GM23338 (cell line): Measurements from ENCODE around the gene DDIAS. TPM values are rescaled to one million over a fixed set of nuclear protein-coding genes. Genes with fewer than 3 reads are reported as not detected.

Experiments used
- ATAC-seq: fragments of 200-7000 bp; cut with Tn5 transposase; 3 replicates; pipeline ENCODE4 v1.9.1; 2020
- DNase-seq: peaks from one replicate; pipeline ENCODE4 v3.0.0-alpha.2; 2015; ENCODE audit warnings: low spot score
- H2AFZ ChIP-seq: fragments of 200-600 bp; sonication (generic); 2 replicates; pipeline ENCODE4 v1.8.0; 2016; ENCODE audit warnings: antibody characterized with exemption, mild to moderate bottlenecking, moderate library complexity
- H3F3A ChIP-seq: fragments of 200-600 bp; sonication (generic); replicated peaks from 2 replicates; pipeline ENCODE4 v1.8.0; 2017; ENCODE audit warnings: antibody characterized with exemption, mixed run types, low read depth
- H3K27ac ChIP-seq: fragments of 200-600 bp; sonication (generic); 2 replicates; pipeline ENCODE4 v1.6.1; 2016; ENCODE audit warnings: low read depth
- H3K27me3 ChIP-seq: fragments of 200-600 bp; sonication (generic); 2 replicates; pipeline ENCODE4 v1.8.0; 2016; ENCODE audit warnings: mild to moderate bottlenecking, mixed run types, moderate library complexity; ENCODE audit not compliant: insufficient read depth
- H3K36me3 ChIP-seq: fragments of 200-600 bp; sonication (generic); 2 replicates; pipeline ENCODE4 v1.8.0; 2016; ENCODE audit warnings: mild to moderate bottlenecking; ENCODE audit not compliant: insufficient read depth
- H3K4me1 ChIP-seq: fragments of 200-600 bp; sonication (generic); 2 replicates; pipeline ENCODE4 v1.8.0; 2016; ENCODE audit warnings: mild to moderate bottlenecking, moderate library complexity; ENCODE audit not compliant: insufficient read depth
- H3K4me2 ChIP-seq: fragments of 200-600 bp; sonication (generic); 2 replicates; pipeline ENCODE4 v1.7.1; 2017; ENCODE audit warnings: mixed run types
- H3K4me3 ChIP-seq: fragments of 200-600 bp; sonication (generic); 2 replicates; pipeline ENCODE4 v1.6.1; 2016; ENCODE audit warnings: mixed run types
- H3K79me2 ChIP-seq: fragments of 200-600 bp; sonication (generic); replicated peaks from 2 replicates; pipeline ENCODE4 v1.8.0; 2017; ENCODE audit warnings: mild to moderate bottlenecking; ENCODE audit not compliant: insufficient read depth
- H3K9me2 ChIP-seq: fragments of 200-600 bp; sonication (generic); 2 replicates; pipeline ENCODE4 v1.8.0; 2017; ENCODE audit not compliant: insufficient read depth
- H4K20me1 ChIP-seq: fragments of 200-600 bp; sonication (generic); replicated peaks from 2 replicates; pipeline ENCODE4 v1.8.0; 2017; ENCODE audit warnings: mild to moderate bottlenecking; ENCODE audit not compliant: insufficient read depth
- H3K27ac Mint-ChIP-seq: 2 replicates; pipeline ENCODE4 v1.8.0; 2020; ENCODE audit warnings: inconsistent platforms, mild to moderate bottlenecking, moderate library complexity, mixed read lengths
- H3K27me3 Mint-ChIP-seq: 3 replicates; pipeline ENCODE4 v1.8.0; 2022; ENCODE audit warnings: low read depth, mild to moderate bottlenecking, moderate library complexity, mixed read lengths, inconsistent platforms; ENCODE audit not compliant: insufficient read depth, poor library complexity
- H3K36me3 Mint-ChIP-seq: 3 replicates; pipeline ENCODE4 v1.8.0; 2021; ENCODE audit warnings: low read depth, mild to moderate bottlenecking, inconsistent platforms, moderate library complexity, mixed read lengths
- H3K4me1 Mint-ChIP-seq: 3 replicates; pipeline ENCODE4 v1.8.0; 2020; ENCODE audit warnings: mild to moderate bottlenecking, inconsistent platforms, mixed read lengths
- H3K4me3 Mint-ChIP-seq: 3 replicates; pipeline ENCODE4 v1.8.0; 2021; ENCODE audit warnings: moderate library complexity, mild to moderate bottlenecking, inconsistent platforms, mixed read lengths
- H3K9me3 Mint-ChIP-seq: 3 replicates; pipeline ENCODE4 v1.8.0; 2020; ENCODE audit warnings: moderate library complexity, mild to moderate bottlenecking, inconsistent platforms, mixed read lengths
- CREB1 ChIP-seq: fragments of 250-450 bp; sonication (Bioruptor Pico); IDR thresholded peaks from 2 replicates; pipeline ENCODE4 v1.5.0; 2020; ENCODE audit warnings: low read depth, mild to moderate bottlenecking, moderate library complexity
- EZH2 ChIP-seq: fragments of 200-600 bp; sonication (generic); IDR thresholded peaks from one replicate; pipeline ENCODE4 v1.8.0; 2017; ENCODE audit warnings: antibody characterized with exemption, mild to moderate bottlenecking, low read depth; ENCODE audit not compliant: unreplicated experiment
- EZH2phosphoT487 ChIP-seq: fragments of 200-600 bp; sonication (generic); IDR thresholded peaks from one replicate; pipeline ENCODE4 v1.8.1; 2018; ENCODE audit warnings: antibody characterized with exemption; ENCODE audit not compliant: unreplicated experiment
- JUNB ChIP-seq: IDR thresholded peaks from one replicate; pipeline ENCODE4 v1.6.1; 2016; ENCODE audit warnings: antibody characterized with exemption; ENCODE audit not compliant: unreplicated experiment
- NANOG ChIP-seq: IDR thresholded peaks from 2 replicates; pipeline ENCODE4 v1.6.1; 2016; ENCODE audit warnings: antibody characterized with exemption, borderline replicate concordance
- POLR2AphosphoS5 ChIP-seq: IDR thresholded peaks from 2 replicates; pipeline ENCODE4 v1.6.1; 2016; ENCODE audit warnings: antibody characterized with exemption, low read depth
- STAT1 ChIP-seq: IDR thresholded peaks from one replicate; pipeline ENCODE4 v1.6.1; 2016; ENCODE audit warnings: antibody characterized with exemption; ENCODE audit not compliant: unreplicated experiment
- ZNF114 ChIP-seq: fragments of 250-450 bp; sonication (Bioruptor Pico); IDR thresholded peaks from 2 replicates; pipeline ENCODE4 v1.5.0; 2020; ENCODE audit warnings: mild to moderate bottlenecking, moderate library complexity
- ZNF331 ChIP-seq: fragments of 250-450 bp; sonication (Bioruptor Pico); IDR thresholded peaks from 2 replicates; pipeline ENCODE4 v1.5.0; 2020; ENCODE audit warnings: low read depth, mild to moderate bottlenecking, moderate library complexity
- polyA plus RNA-seq: library from polyadenylated mRNA; unstranded; fragments of >200 nt; fragmentation: Nextera tagmentation; extraction: Ambion mirVana; gene quantifications from 2 replicates; pipeline ENCODE4 v1.2.1, GENCODE V29; 2016
- total RNA-seq: library from RNA; depleted of rRNA; stranded (reverse); fragments of >200 nt; shearing (Covaris generic); gene quantifications from 2 replicates; pipeline ENCODE4 v1.2.3, GENCODE V29; 2014
- TF ChIP-seq, protein P1 (sequence below): IDR thresholded peaks from 2 replicates; pipeline ENCODE4 v1.6.1; 2016; ENCODE audit warnings: antibody characterized with exemption
- TF ChIP-seq, protein P2 (sequence below): IDR thresholded peaks from one replicate; pipeline ENCODE4 v1.6.1; 2018; ENCODE audit warnings: antibody characterized with exemption; ENCODE audit not compliant: unreplicated experiment
- TF ChIP-seq, protein P3 (sequence below), 2 experiments: fragments of 200-600 bp in 1 of 2; sonication (generic) in 1 of 2; conservative IDR thresholded peaks; 2 replicates each; pipeline versions ENCODE4 v1.5.1 to v1.6.1; 2016 to 2017; ENCODE audit warnings: antibody characterized with exemption in 2 of 2, low read depth in 2 of 2, mild to moderate bottlenecking in 2 of 2, moderate library complexity in 1 of 2
- TF ChIP-seq, protein P4 (sequence below): fragments of 250-450 bp; sonication (Bioruptor Pico); IDR thresholded peaks from 2 replicates; pipeline ENCODE4 v1.5.0; 2020; ENCODE audit warnings: mild to moderate bottlenecking, moderate library complexity

DDIAS gene
- total and polyA plus RNA-seq, 2 experiments from 2014 or later = 19.5 to 53.0 TPM

DNA sequence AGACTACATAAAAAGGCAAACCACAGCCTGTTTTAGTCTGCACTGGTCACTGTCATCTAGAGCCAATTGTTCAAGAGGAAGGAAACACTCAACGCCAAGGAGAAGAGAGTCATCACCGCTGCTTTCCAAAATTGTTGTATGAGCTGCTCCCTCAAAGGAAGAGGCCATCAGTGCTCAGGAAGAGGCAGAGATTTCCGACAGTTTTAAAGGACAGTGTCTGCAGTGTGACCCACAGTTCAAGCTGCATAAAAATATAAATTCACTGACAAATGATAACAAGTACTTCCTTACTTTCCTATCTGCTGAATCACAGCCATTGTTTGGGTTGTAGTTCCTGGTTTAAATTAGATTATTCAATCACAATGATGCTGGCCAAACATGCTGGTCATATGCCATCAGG lies 17.7 kb upstream of the DDIAS start:
- Histone ChIP-seq H3K27ac (no peak overlapping the region), H3F3A (no peaks in the 10 kb centered on the region), H3K9me2 (no peaks in the 10 kb centered on the region), H3K79me2 (peaks cover 7% of the 10 kb centered on the region), H3K27me3 (no peaks in the 10 kb centered on the region), H3K4me2 (no peak overlapping the region), H3K36me3 (0 out of 2 replicates have a peak, but pooled peaks cover 5% of the 10 kb centered on the region), H4K20me1 (peaks cover 4% of the 10 kb centered on the region; the same call in 1 of the 2 replicates), H2AFZ (no peak overlapping the region), H3K4me1 (no peaks in the 10 kb centered on the region), H3K4me3 (no peak overlapping the region)
- TF ChIP-seq EZH2 = no peak
- TF ChIP-seq NANOG = no peak
- TF ChIP-seq ZNF331 (CRISPR knock-in tag) = no peak
- TF ChIP-seq ZNF114 (CRISPR knock-in tag) = no peak
- no peak for TF ChIP-seq STAT1
- TF ChIP-seq POLR2AphosphoS5 = no peak
- TF ChIP-seq JUNB = no peak
- TF ChIP-seq, protein P1, sequence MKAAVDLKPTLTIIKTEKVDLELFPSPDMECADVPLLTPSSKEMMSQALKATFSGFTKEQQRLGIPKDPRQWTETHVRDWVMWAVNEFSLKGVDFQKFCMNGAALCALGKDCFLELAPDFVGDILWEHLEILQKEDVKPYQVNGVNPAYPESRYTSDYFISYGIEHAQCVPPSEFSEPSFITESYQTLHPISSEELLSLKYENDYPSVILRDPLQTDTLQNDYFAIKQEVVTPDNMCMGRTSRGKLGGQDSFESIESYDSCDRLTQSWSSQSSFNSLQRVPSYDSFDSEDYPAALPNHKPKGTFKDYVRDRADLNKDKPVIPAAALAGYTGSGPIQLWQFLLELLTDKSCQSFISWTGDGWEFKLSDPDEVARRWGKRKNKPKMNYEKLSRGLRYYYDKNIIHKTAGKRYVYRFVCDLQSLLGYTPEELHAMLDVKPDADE = no peak
- TF ChIP-seq, protein P2, sequence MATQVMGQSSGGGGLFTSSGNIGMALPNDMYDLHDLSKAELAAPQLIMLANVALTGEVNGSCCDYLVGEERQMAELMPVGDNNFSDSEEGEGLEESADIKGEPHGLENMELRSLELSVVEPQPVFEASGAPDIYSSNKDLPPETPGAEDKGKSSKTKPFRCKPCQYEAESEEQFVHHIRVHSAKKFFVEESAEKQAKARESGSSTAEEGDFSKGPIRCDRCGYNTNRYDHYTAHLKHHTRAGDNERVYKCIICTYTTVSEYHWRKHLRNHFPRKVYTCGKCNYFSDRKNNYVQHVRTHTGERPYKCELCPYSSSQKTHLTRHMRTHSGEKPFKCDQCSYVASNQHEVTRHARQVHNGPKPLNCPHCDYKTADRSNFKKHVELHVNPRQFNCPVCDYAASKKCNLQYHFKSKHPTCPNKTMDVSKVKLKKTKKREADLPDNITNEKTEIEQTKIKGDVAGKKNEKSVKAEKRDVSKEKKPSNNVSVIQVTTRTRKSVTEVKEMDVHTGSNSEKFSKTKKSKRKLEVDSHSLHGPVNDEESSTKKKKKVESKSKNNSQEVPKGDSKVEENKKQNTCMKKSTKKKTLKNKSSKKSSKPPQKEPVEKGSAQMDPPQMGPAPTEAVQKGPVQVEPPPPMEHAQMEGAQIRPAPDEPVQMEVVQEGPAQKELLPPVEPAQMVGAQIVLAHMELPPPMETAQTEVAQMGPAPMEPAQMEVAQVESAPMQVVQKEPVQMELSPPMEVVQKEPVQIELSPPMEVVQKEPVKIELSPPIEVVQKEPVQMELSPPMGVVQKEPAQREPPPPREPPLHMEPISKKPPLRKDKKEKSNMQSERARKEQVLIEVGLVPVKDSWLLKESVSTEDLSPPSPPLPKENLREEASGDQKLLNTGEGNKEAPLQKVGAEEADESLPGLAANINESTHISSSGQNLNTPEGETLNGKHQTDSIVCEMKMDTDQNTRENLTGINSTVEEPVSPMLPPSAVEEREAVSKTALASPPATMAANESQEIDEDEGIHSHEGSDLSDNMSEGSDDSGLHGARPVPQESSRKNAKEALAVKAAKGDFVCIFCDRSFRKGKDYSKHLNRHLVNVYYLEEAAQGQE = no peak
- TF ChIP-seq, protein P3, sequence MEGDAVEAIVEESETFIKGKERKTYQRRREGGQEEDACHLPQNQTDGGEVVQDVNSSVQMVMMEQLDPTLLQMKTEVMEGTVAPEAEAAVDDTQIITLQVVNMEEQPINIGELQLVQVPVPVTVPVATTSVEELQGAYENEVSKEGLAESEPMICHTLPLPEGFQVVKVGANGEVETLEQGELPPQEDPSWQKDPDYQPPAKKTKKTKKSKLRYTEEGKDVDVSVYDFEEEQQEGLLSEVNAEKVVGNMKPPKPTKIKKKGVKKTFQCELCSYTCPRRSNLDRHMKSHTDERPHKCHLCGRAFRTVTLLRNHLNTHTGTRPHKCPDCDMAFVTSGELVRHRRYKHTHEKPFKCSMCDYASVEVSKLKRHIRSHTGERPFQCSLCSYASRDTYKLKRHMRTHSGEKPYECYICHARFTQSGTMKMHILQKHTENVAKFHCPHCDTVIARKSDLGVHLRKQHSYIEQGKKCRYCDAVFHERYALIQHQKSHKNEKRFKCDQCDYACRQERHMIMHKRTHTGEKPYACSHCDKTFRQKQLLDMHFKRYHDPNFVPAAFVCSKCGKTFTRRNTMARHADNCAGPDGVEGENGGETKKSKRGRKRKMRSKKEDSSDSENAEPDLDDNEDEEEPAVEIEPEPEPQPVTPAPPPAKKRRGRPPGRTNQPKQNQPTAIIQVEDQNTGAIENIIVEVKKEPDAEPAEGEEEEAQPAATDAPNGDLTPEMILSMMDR (conservative IDR thresholded peaks at IDR 0.05; ENCODE audit: low read depth in 2 of 2) = no peak
- no peak for TF ChIP-seq CREB1 (CRISPR knock-in tag)
- TF ChIP-seq EZH2phosphoT487 = no peak
- TF ChIP-seq, protein P4, sequence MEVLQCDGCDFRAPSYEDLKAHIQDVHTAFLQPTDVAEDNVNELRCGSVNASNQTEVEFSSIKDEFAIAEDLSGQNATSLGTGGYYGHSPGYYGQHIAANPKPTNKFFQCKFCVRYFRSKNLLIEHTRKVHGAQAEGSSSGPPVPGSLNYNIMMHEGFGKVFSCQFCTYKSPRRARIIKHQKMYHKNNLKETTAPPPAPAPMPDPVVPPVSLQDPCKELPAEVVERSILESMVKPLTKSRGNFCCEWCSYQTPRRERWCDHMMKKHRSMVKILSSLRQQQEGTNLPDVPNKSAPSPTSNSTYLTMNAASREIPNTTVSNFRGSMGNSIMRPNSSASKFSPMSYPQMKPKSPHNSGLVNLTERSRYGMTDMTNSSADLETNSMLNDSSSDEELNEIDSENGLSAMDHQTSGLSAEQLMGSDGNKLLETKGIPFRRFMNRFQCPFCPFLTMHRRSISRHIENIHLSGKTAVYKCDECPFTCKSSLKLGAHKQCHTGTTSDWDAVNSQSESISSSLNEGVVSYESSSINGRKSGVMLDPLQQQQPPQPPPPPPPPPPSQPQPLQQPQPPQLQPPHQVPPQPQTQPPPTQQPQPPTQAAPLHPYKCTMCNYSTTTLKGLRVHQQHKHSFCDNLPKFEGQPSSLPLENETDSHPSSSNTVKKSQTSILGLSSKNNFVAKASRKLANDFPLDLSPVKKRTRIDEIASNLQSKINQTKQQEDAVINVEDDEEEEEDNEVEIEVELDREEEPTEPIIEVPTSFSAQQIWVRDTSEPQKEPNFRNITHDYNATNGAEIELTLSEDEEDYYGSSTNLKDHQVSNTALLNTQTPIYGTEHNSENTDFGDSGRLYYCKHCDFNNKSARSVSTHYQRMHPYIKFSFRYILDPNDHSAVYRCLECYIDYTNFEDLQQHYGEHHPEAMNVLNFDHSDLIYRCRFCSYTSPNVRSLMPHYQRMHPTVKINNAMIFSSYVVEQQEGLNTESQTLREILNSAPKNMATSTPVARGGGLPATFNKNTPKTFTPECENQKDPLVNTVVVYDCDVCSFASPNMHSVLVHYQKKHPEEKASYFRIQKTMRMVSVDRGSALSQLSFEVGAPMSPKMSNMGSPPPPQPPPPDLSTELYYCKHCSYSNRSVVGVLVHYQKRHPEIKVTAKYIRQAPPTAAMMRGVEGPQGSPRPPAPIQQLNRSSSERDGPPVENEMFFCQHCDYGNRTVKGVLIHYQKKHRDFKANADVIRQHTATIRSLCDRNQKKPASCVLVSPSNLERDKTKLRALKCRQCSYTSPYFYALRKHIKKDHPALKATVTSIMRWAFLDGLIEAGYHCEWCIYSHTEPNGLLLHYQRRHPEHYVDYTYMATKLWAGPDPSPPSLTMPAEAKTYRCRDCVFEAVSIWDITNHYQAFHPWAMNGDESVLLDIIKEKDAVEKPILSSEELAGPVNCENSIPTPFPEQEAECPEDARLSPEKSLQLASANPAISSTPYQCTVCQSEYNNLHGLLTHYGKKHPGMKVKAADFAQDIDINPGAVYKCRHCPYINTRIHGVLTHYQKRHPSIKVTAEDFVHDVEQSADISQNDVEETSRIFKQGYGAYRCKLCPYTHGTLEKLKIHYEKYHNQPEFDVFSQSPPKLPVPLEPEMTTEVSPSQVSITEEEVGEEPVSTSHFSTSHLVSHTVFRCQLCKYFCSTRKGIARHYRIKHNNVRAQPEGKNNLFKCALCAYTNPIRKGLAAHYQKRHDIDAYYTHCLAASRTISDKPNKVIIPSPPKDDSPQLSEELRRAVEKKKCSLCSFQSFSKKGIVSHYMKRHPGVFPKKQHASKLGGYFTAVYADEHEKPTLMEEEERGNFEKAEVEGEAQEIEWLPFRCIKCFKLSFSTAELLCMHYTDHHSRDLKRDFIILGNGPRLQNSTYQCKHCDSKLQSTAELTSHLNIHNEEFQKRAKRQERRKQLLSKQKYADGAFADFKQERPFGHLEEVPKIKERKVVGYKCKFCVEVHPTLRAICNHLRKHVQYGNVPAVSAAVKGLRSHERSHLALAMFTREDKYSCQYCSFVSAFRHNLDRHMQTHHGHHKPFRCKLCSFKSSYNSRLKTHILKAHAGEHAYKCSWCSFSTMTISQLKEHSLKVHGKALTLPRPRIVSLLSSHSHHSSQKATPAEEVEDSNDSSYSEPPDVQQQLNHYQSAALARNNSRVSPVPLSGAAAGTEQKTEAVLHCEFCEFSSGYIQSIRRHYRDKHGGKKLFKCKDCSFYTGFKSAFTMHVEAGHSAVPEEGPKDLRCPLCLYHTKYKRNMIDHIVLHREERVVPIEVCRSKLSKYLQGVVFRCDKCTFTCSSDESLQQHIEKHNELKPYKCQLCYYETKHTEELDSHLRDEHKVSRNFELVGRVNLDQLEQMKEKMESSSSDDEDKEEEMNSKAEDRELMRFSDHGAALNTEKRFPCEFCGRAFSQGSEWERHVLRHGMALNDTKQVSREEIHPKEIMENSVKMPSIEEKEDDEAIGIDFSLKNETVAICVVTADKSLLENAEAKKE = no peak
- Mint-ChIP-seq H3K4me1 (no peaks in the 10 kb centered on the region), H3K36me3 (peaks cover 29% of the 10 kb centered on the region), H3K9me3 (peaks cover 35% of the 10 kb centered on the region), H3K27me3 (no peaks in the 10 kb centered on the region), H3K4me3 (no peak overlapping the region), H3K27ac (no peak overlapping the region)
- no peak for DNase-seq
- no peak for ATAC-seq
